Activated naive CD8-positive, alpha-beta T cell treated with anti-CD3 and anti-CD28 coated beads, Interleukin-2, amount 50 U/mL, for 24 hours (primary cell): ENCODE measurements around the gene C14orf132.
"Not testable (repeated sequence)": the region's sequence is repeated elsewhere in the genome, so short reads cannot be mapped to it uniquely, and the experiment has no call there.

Source experiments
- ATAC-seq: fragments of 150-1000 bp; cut with Tn5 transposase; one replicate; pipeline ENCODE4 v1.10.0; 2021
- DNase-seq: peaks from one replicate; pipeline ENCODE4 v3.0.0; 2021
- H3K27ac Mint-ChIP-seq: one replicate; pipeline ENCODE4 v1.8.0; 2021; ENCODE audit warnings: mild to moderate bottlenecking, mixed read lengths
- H3K27me3 Mint-ChIP-seq: one replicate; pipeline ENCODE4 v1.8.0; 2021; ENCODE audit warnings: mixed read lengths
- H3K36me3 Mint-ChIP-seq: one replicate; pipeline ENCODE4 v1.8.0; 2021; ENCODE audit warnings: low read depth, mixed read lengths
- H3K4me1 Mint-ChIP-seq: one replicate; pipeline ENCODE4 v1.8.0; 2021; ENCODE audit warnings: mixed read lengths
- H3K4me3 Mint-ChIP-seq: one replicate; pipeline ENCODE4 v1.8.0; 2021; ENCODE audit warnings: mild to moderate bottlenecking, moderate library complexity, mixed read lengths
- H3K9me3 Mint-ChIP-seq: one replicate; pipeline ENCODE4 v1.8.0; 2021; ENCODE audit warnings: mixed read lengths

C14orf132 gene

DNA sequence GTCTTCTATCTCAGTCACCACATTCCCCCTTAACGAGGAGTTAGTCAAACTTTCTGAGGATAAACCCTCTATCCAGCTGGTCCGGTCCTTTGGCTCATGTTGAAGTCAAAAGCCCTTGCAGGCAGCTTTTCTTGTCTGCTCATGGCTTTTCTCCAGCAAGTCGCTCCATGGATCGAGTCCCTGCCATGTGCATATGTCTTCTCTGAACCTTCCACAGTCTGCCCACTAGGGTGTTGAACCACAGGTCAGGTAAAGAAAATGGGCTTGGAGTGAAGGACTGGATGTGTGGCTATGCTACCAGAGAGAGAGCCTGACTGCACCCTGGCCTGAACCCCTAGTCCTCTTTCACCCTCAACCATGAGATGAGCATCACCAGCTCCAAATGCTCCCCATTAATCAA lies 22.8 kb downstream of the C14orf132 start:
- no peaks in the 10 kb centered on the region for H3K36me3 Mint-ChIP-seq

DNA sequence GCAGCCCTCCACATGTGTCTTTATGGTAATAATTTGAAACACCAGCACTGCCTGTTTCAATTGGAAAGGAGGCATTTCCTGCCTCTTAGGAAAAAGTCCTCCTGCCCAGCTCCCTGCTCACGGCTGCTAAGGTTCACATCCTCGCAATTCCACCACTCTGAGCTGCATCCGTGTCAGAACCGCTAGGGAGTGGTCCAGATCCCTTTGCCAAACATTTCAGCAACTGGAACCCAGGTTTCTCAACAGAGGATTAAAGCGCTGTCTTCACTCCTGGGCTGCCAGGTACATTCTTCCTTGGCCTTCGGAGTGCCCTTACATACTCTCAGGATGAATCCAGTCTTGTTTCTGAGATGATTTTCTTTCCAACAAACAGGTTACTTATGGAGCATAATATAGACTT lies 23.3 kb downstream of the C14orf132 start:
- ATAC-seq = no peak
- H3K27me3 Mint-ChIP-seq = peaks cover 18% of the 10 kb centered on the region
- H3K27ac Mint-ChIP-seq = no peak overlapping the region
- DNase-seq = no peak
- H3K4me3 Mint-ChIP-seq = no peak overlapping the region
- no peaks in the 10 kb centered on the region for H3K9me3 Mint-ChIP-seq
- no peaks in the 10 kb centered on the region for H3K4me1 Mint-ChIP-seq
- H3K36me3 Mint-ChIP-seq = no peaks in the 10 kb centered on the region

More for the DNA sequence above, 22.8 kb downstream of the C14orf132 start:
- peaks cover 18% of the 10 kb centered on the region for H3K27me3 Mint-ChIP-seq
- DNase-seq (no peak), ATAC-seq (no peak)
- H3K4me1 Mint-ChIP-seq = no peaks in the 10 kb centered on the region
- H3K9me3 Mint-ChIP-seq = no peaks in the 10 kb centered on the region
- H3K4me3 Mint-ChIP-seq = no peak overlapping the region
- no peak overlapping the region for H3K27ac Mint-ChIP-seq

DNA sequence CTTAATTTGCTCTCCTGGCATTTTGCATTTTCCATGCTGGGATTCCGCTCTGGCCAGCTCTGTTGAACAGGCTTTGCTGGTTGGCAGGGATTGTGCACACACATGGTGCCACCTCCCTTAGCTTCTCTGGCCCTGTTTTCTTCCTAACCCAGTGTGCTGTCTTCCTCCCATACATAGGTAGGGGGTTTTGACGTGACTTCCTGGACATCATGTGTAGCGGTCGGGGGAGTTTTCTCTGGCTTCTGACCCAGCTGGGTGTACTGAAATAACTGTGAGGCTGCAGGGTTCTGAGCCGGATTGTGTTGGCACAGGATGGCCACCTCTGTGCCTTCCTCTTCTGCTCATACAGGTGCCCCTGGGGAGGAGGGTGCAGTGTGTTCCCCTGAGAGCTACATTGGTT lies 25.7 kb downstream of the C14orf132 start:
- ATAC-seq (no peak), DNase-seq (no peak)
- H3K36me3 Mint-ChIP-seq = no peaks in the 10 kb centered on the region
- no peak overlapping the region for H3K4me3 Mint-ChIP-seq
- peaks cover 16% of the 10 kb centered on the region for H3K27me3 Mint-ChIP-seq
- H3K27ac Mint-ChIP-seq = no peak overlapping the region
- H3K4me1 Mint-ChIP-seq = no peaks in the 10 kb centered on the region
- H3K9me3 Mint-ChIP-seq = no peaks in the 10 kb centered on the region

GRCh38 chr14:96065661-96066459 lies 26.7 kb downstream of the C14orf132 start:
- DNase-seq = no peak

GRCh38 chr14:96066976-96067375 lies 27.8 kb downstream of the C14orf132 start:
- no peaks in the 10 kb centered on the region for H3K36me3 Mint-ChIP-seq
- DNase-seq (no peak), ATAC-seq (no peak)
- H3K27ac Mint-ChIP-seq = no peak overlapping the region
- no peaks in the 10 kb centered on the region for H3K4me1 Mint-ChIP-seq
- no peaks in the 10 kb centered on the region for H3K9me3 Mint-ChIP-seq
- H3K4me3 Mint-ChIP-seq = no peak overlapping the region
- peaks cover 13% of the 10 kb centered on the region for H3K27me3 Mint-ChIP-seq

More at GRCh38 chr14:96065661-96066459, 26.7 kb downstream of the C14orf132 start:
- Mint-ChIP-seq H3K27me3 (peaks cover 14% of the 10 kb centered on the region), H3K4me3 (no peak overlapping the region), H3K4me1 (no peaks in the 10 kb centered on the region), H3K36me3 (no peaks in the 10 kb centered on the region), H3K9me3 (no peaks in the 10 kb centered on the region), H3K27ac (no peak overlapping the region)
- ATAC-seq = no peak

DNA sequence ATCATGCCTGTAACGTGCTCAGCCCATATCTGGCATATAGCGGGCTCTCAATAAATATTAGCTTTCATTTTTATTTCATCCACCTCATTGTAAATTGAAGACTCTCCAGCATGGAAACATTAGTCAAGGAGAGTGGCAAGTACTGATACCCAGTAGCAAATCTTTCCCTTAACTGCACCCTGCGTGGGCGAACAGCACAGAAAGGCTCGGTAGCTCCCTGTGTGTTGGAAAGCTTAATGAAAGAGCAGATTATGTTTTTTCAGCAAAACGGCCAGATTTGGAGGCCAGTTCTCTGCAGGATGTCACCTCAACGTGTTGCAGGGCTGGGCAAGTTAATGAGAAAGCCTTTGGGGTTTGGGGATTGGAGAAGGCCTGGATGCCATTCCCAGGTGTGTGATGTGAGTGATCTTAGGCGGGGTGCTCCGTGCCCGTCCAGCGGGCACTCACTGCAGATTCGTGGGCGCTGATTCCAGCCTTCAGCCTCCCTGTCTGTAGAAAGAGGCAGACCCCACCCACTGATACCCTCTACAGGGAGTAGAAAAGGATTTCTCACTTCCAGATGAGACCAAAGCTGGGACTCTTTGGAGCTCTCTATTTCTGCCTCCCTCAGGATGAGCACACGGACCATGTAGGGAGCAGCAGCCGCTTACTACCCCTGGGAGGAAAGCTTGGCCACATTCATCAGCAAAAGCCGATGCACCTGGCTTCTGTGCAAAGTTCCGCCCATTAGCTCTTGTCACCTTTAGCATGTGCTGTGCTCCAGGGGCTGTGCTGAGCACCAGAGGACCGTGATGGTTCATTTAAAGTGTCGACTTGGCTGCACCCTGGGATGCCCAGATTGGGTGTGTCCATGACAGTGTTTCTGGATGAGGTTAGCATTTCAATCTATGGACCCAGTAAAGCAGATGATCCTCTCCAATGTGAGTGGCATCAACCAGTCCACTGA lies 29.1 kb downstream of the C14orf132 start:
- no peak for DNase-seq
- peaks cover 13% of the 10 kb centered on the region for H3K27me3 Mint-ChIP-seq
- no peaks in the 10 kb centered on the region for H3K9me3 Mint-ChIP-seq
- no peaks in the 10 kb centered on the region for H3K36me3 Mint-ChIP-seq
- no peaks in the 10 kb centered on the region for H3K4me1 Mint-ChIP-seq
- no peak for ATAC-seq
- no peak overlapping the region for H3K4me3 Mint-ChIP-seq
- H3K27ac Mint-ChIP-seq = no peak overlapping the region

GRCh38 chr14:96069421-96069820 lies 30.3 kb downstream of the C14orf132 start:
- H3K4me3 Mint-ChIP-seq = no peak overlapping the region
- no peak for ATAC-seq
- H3K9me3 Mint-ChIP-seq = no peaks in the 10 kb centered on the region
- H3K4me1 Mint-ChIP-seq = no peaks in the 10 kb centered on the region
- no peak for DNase-seq
- peaks cover 9% of the 10 kb centered on the region for H3K27me3 Mint-ChIP-seq
- no peak overlapping the region for H3K27ac Mint-ChIP-seq
- H3K36me3 Mint-ChIP-seq = peaks cover 2% of the 10 kb centered on the region

DNA sequence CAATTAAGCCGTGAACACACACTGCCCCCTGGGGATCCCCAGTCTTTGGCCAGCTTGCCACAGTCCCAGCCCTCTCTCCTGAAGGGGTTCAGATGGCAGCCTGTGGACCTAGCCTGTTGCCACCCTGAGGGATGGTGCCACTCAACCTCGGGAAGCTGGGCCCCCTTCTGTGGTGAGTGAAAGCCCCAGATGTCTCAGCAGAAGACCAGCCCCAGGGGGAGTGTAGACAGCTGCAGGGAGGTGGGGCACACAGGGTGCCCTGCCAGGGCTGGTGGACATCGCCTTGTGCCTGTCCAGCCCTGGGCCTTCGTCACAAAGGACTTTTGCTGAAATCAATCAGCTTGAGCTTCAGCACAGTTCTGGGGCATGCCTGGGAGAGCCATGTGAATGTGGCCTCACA lies 32.4 kb downstream of the C14orf132 start:
- Mint-ChIP-seq H3K9me3 (no peaks in the 10 kb centered on the region), H3K27ac (no peak overlapping the region), H3K27me3 (peaks cover 3% of the 10 kb centered on the region), H3K4me1 (no peaks in the 10 kb centered on the region), H3K36me3 (peaks cover 2% of the 10 kb centered on the region), H3K4me3 (no peak overlapping the region)
- no peak for ATAC-seq
- no peak for DNase-seq

DNA sequence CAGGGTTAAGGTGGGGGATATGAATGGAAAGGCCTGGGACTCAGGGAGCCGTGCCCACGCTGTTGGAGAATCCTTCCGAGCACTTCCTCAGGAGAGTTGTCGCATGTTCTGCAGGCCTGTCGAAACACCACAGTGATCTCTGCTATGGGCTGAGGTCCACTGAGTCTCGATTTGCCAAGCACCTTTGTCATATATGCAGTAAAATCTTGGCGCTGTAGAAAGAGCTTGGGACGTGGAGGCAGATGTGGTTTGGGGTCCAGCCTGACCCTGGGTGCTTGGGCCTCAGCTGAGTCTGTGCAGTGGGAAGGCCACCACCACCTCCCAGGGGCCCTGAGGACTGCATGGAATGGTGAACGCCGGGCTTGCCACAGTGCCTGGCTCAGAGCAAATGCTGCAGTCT lies 32.9 kb downstream of the C14orf132 start:
- no peak for DNase-seq
- Mint-ChIP-seq H3K9me3 (no peaks in the 10 kb centered on the region), H3K36me3 (peaks cover 2% of the 10 kb centered on the region), H3K4me1 (no peaks in the 10 kb centered on the region), H3K27me3 (peaks cover 3% of the 10 kb centered on the region), H3K4me3 (no peak overlapping the region), H3K27ac (no peak overlapping the region)
- no peak for ATAC-seq

DNA sequence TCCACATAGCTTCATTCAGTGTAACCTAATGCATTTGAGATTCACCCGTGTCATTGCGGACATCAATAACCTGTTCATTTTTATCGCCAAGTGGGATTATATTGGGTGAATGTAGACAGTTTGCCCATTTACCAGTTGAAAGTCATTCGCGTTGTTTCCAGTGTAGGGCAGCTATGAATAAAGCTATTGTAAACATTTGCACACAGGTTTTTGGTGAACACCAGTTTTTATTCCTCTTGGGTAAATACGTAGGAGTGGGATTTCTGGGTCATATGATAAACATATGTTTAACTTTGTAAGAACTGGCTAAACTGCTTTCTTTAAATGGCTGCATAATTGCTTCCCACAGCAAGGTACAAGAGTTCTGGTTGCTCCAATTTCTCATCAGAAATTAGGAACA lies 33.6 kb downstream of the C14orf132 start:
- no peak overlapping the region for H3K27ac Mint-ChIP-seq
- no peaks in the 10 kb centered on the region for H3K4me1 Mint-ChIP-seq
- H3K27me3 Mint-ChIP-seq = peaks cover 3% of the 10 kb centered on the region
- H3K36me3 Mint-ChIP-seq = peaks cover 2% of the 10 kb centered on the region
- ATAC-seq = no peak
- no peak for DNase-seq
- H3K4me3 Mint-ChIP-seq = no peak overlapping the region
- no peaks in the 10 kb centered on the region for H3K9me3 Mint-ChIP-seq

DNA sequence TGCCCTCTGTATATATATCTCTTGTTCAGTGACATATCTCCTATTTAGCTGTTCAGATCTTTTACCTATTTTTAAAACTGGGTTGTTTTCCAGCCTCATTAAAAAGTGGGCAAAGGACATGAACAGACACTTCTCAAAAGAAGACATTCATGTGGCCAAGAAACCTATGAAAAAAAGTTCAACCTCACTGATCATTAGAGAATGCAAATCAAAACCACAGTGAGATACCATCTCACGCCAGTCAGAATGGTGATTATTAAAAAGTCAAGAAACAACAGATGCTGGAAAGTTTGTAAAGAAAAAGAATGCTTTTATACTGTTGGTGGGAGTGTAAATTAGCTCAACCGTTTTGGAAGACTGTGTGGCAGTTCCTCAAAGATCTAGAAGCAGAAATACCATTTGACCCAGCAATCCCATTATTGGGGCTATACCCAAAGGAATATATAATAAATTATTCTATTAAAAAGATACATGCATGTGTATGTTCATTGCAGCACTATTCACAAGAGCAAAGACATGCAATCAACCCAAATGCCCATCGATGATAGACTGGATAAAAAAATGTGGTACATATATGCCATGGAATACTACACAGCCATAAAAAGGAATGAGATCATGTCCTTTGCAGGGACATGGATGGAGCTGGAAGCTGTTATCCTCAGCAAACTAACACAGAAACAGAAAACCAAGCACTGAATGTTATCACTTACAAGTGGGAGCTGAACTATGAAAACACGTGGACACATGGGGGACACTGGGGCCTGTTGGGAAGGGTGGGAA lies 34.3 kb downstream of the C14orf132 start:
- not testable (repeated sequence) for H3K4me1 Mint-ChIP-seq, H3K27ac Mint-ChIP-seq, H3K9me3 Mint-ChIP-seq, H3K36me3 Mint-ChIP-seq, H3K27me3 Mint-ChIP-seq, H3K4me3 Mint-ChIP-seq, ATAC-seq, DNase-seq

- no peak overlapping the region for H3K4me3 Mint-ChIP-seq
- H3K27ac Mint-ChIP-seq = no peak overlapping the region
- peaks cover 2% of the 10 kb centered on the region for H3K36me3 Mint-ChIP-seq
- peaks cover 4% of the 10 kb centered on the region for H3K27me3 Mint-ChIP-seq
- no peak for ATAC-seq
- peaks cover 3% of the 10 kb centered on the region for H3K9me3 Mint-ChIP-seq
- no peak for DNase-seq
- no peaks in the 10 kb centered on the region for H3K4me1 Mint-ChIP-seq
Observed at GRCh38 chr14:96077983-96078624, 38.9 kb downstream of the C14orf132 start.

DNA sequence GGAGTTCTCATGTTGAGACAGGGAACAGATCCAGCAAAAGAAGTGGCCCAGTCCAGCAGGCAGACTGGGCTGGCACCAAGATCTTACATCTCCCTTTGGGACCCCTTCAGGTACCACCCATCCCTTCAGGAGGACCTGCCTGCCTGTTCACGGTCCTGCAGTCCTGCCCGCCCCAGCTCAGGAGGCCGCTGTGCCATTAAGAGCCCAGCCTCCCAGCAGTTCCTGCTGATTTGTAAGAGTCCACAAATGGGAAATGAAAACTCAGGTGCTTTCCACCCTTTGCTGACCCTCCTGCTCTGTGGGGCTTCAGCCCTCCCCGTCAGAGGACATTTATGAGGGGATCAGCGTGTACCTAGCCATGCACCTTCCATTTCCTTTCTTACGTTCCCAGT lies 39.5 kb downstream of the C14orf132 start:
- ATAC-seq (no peak), DNase-seq (no peak)
- no peaks in the 10 kb centered on the region for H3K4me1 Mint-ChIP-seq
- no peak overlapping the region for H3K4me3 Mint-ChIP-seq
- H3K9me3 Mint-ChIP-seq = peaks cover 3% of the 10 kb centered on the region
- no peak overlapping the region for H3K27ac Mint-ChIP-seq
- peaks cover 2% of the 10 kb centered on the region for H3K36me3 Mint-ChIP-seq
- H3K27me3 Mint-ChIP-seq = peaks cover 4% of the 10 kb centered on the region

DNA sequence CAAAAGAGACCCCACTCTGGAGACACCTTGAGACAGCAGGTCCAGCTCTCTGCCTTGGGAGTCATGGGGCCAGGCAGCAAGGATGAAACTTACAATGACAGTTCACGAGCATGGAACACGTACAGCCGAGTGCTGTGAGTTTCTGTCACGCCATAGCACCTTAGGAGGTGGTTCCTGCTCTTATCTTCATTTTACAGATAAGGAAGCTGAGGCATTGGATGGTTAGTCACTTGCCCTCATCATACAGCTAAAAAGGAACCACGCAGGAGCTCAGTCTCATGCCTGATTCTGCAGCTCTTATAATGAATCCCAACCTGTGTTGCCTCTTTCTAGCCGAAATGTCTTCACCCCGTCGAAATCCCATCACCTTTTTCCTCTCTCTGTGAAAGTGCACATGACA lies 39.9 kb downstream of the C14orf132 start:
- H3K4me3 Mint-ChIP-seq = no peak overlapping the region
- ATAC-seq (no peak), DNase-seq (no peak)
- H3K9me3 Mint-ChIP-seq = peaks cover 3% of the 10 kb centered on the region
- peaks cover 4% of the 10 kb centered on the region for H3K27me3 Mint-ChIP-seq
- no peak overlapping the region for H3K27ac Mint-ChIP-seq
- no peaks in the 10 kb centered on the region for H3K4me1 Mint-ChIP-seq
- H3K36me3 Mint-ChIP-seq = no peaks in the 10 kb centered on the region
